Muscle of back (tissue), 11 donors: ENCODE results near the gene TTYH3. TPM values are rescaled to one million over a fixed set of nuclear protein-coding genes. Genes with fewer than 3 reads are reported as not detected.
A peak's percentile ranks its signal among the peaks of the same experiment; 100 is the strongest.
"Not testable (repeated sequence)": the region's sequence is repeated elsewhere in the genome, so short reads cannot be mapped to it uniquely, and the experiment has no call there.

ENCODE experiments used
- DNase-seq, 3 donors: peaks; one replicate each; pipeline versions ENCODE4 v3.0.0 to v3.0.0-alpha.2; 2013
- polyA plus RNA-seq, 10 donors: library from polyadenylated mRNA; unstranded; fragments of 120-200 nt; gene quantifications; one replicate each; pipeline ENCODE4 v1.2.1, GENCODE V29; 2013; ENCODE audit not compliant: insufficient read length in 10 of 10

TTYH3 gene
- polyA plus RNA-seq, 10 donors, result 61.1 to 129 (median 82.9) TPM

GRCh38 chr7:2680792-2681490 is 49.2 kb downstream of the TTYH3 start:
- DNase-seq, result peak; percentile 41 to 82 (median 73)

- no peak for DNase-seq
Observed at GRCh38 chr7:2681929-2682799, 50.4 kb downstream of the TTYH3 start.

- DNase-seq, result no peak
Observed at GRCh38 chr7:2684501-2684900, 52.7 kb downstream of the TTYH3 start.

GRCh38 chr7:2686101-2686500 is 54.3 kb downstream of the TTYH3 start:
- no peak for DNase-seq

GRCh38 chr7:2687338-2687869 is 55.6 kb downstream of the TTYH3 start:
- no peak for DNase-seq

- DNase-seq, result no peak
Observed at GRCh38 chr7:2687881-2688318, 56.1 kb downstream of the TTYH3 start, which contains the start of gene AMZ1. AMZ1 (plus strand) TSS chr7:2688202; CDS start chr7:2700452, 12,250 bp downstream.

GRCh38 chr7:2688409-2689342 is 56.9 kb downstream of the TTYH3 start:
- DNase-seq, result peak in 1 of 3 donors; percentile 59

GRCh38 chr7:2689343-2689847 is 57.6 kb downstream of the TTYH3 start:
- no peak for DNase-seq

- no peak for DNase-seq
Observed at GRCh38 chr7:2689951-2690705, 58.3 kb downstream of the TTYH3 start.

GRCh38 chr7:2691011-2691707 is 59.4 kb downstream of the TTYH3 start:
- no peak for DNase-seq

GRCh38 chr7:2691932-2692439 is 60.2 kb downstream of the TTYH3 start:
- not testable (repeated sequence) for DNase-seq

GRCh38 chr7:2692543-2692942 is 60.8 kb downstream of the TTYH3 start:
- no peak for DNase-seq

GRCh38 chr7:2693420-2694121 is 61.8 kb downstream of the TTYH3 start:
- not testable (repeated sequence) for DNase-seq

- DNase-seq, result not testable (repeated sequence)
Observed at GRCh38 chr7:2694122-2694436, 62.3 kb downstream of the TTYH3 start.

GRCh38 chr7:2698581-2699288 is 66.9 kb downstream of the TTYH3 start:
- no peak for DNase-seq

- no peak for DNase-seq
Observed at GRCh38 chr7:2699289-2699620, 67.5 kb downstream of the TTYH3 start.

GRCh38 chr7:2700141-2700850 is 68.5 kb downstream of the TTYH3 start:
- DNase-seq, result no peak

- DNase-seq, result no peak
Observed at GRCh38 chr7:2701424-2701823, 69.6 kb downstream of the TTYH3 start.
